Thyroid gland (tissue), 4 donors: ENCODE measurements around the gene CIT. TPM values are rescaled to one million over a fixed set of nuclear protein-coding genes. Genes with fewer than 3 reads are reported as not detected.

Experiments
- DNase-seq, 2 donors: peaks; one replicate each; pipeline ENCODE4 v3.0.0-alpha.2; 2019
- H3K27ac ChIP-seq, 3 donors: fragments of 200-600 bp; sonication (generic); 1 replicate in 2 of 3; 2 replicates in 1 of 3; pipeline ENCODE4 v1.5.1; 2016 to 2019; ENCODE audit warnings: mild to moderate bottlenecking in 1 of 3, moderate library complexity in 1 of 3
- H3K27me3 ChIP-seq: fragments of 200-600 bp; sonication (generic); one replicate; pipeline ENCODE4 v1.5.1; 2019
- H3K36me3 ChIP-seq, 2 donors: fragments of 200-600 bp; sonication (generic); one replicate each; pipeline ENCODE4 v1.5.1; 2016 to 2019
- H3K4me1 ChIP-seq, 2 donors: fragments of 200-600 bp; sonication (generic); one replicate each; pipeline ENCODE4 v1.5.1; 2017 to 2019
- H3K4me3 ChIP-seq, 3 donors: fragments of 200-600 bp; sonication (generic); replicated peaks in 1 of 3; 1 replicate in 2 of 3; 2 replicates in 1 of 3; pipeline ENCODE4 v1.5.1; 2016; ENCODE audit warnings: mild to moderate bottlenecking in 1 of 3
- H3K9me3 ChIP-seq: fragments of 200-600 bp; sonication (generic); one replicate; pipeline ENCODE4 v1.5.1; 2017
- CTCF ChIP-seq, 6 experiments: fragments of 200-600 bp in 3 of 6; fragments of 450-650 bp in 3 of 6; sonication (generic) in 3 of 6; IDR thresholded peaks; one replicate each; pipeline ENCODE4 v1.5.1; 2016 to 2019; ENCODE audit warnings: antibody characterized with exemption in 6 of 6, mild to moderate bottlenecking in 2 of 6, inconsistent platforms in 1 of 6, moderate library complexity in 1 of 6
- POLR2A ChIP-seq, 2 donors: fragments of 450-650 bp; IDR thresholded peaks; one replicate each; pipeline ENCODE4 v1.6.1; 2017; ENCODE audit warnings: antibody characterized with exemption in 2 of 2, mild to moderate bottlenecking in 2 of 2, moderate library complexity in 1 of 2
- WGBS, 2 donors: methylation state at CpG; one replicate each; pipeline ENCODE4 v1.1.5; 2017; 5-methylcytosine and 5-hydroxymethylcytosine counted together
- intact Hi-C: fragments of 100-400 bp; cut with DNase I; formaldehyde crosslinking; loops from one replicate; pipeline ENCODE4 v1.15.1; 2023
- total RNA-seq, 4 donors: library from RNA; depleted of rRNA; stranded (reverse); fragments of >200 nt; gene quantifications; one replicate each; pipeline ENCODE4 v1.2.3, GENCODE V29; 2016

The CIT gene
- total RNA-seq, 4 donors from 2014 or later, result 1.8 to 9.1 (median 6.4) TPM

GRCh38 chr12:119857041-119857591 is 20.0 kb downstream of the CIT start:
- Histone ChIP-seq H3K27me3 (no peaks in the 10 kb centered on the region), H3K9me3 (no peaks in the 10 kb centered on the region), H3K36me3 (no peaks in the 10 kb centered on the region), H3K27ac (no peak overlapping the region), H3K4me1 (no peaks in the 10 kb centered on the region), H3K4me3 (no peak overlapping the region)
- intact Hi-C loops, result no loop called here
- TF ChIP-seq POLR2A (IDR thresholded peaks at IDR 0.05), result no peak
- no peak for TF ChIP-seq CTCF (IDR thresholded peaks at IDR 0.05)
- WGBS, 2 donors, result 92 to 93% methylated on average over 8 of the region's 8 CpGs
- no peak for DNase-seq

GRCh38 chr12:119850330-119850729 is 26.8 kb downstream of the CIT start:
- 88 to 93% methylated on average over 1 of the region's 1 CpG for whole genome bisulfite sequencing, 2 donors

GRCh38 chr12:119843100-119843499 is 34.0 kb downstream of the CIT start:
- H3K9me3 ChIP-seq, result no peaks in the 10 kb centered on the region
- H3K27ac ChIP-seq, result no peak overlapping the region
- intact Hi-C loops, result no loop called here
- H3K27me3 ChIP-seq, result no peaks in the 10 kb centered on the region
- TF ChIP-seq CTCF (IDR thresholded peaks at IDR 0.05), result no peak
- no peak for TF ChIP-seq POLR2A (IDR thresholded peaks at IDR 0.05)
- peak; percentile 61 to 65 for DNase-seq
- H3K4me3 ChIP-seq, result no peak overlapping the region
- WGBS, 2 donors, result 24 to 27% methylated on average over 2 of the region's 2 CpGs
- no peaks in the 10 kb centered on the region for H3K36me3 ChIP-seq
- no peaks in the 10 kb centered on the region for H3K4me1 ChIP-seq

More at GRCh38 chr12:119850330-119850729, 26.8 kb downstream of the CIT start:
- no peaks in the 10 kb centered on the region for H3K4me1 ChIP-seq
- intact Hi-C loops, result no loop called here
- H3K36me3 ChIP-seq, result no peaks in the 10 kb centered on the region
- no peak overlapping the region for H3K4me3 ChIP-seq
- no peak for DNase-seq
- no peaks in the 10 kb centered on the region for H3K27me3 ChIP-seq
- H3K9me3 ChIP-seq, result no peaks in the 10 kb centered on the region
- no peak overlapping the region for H3K27ac ChIP-seq
- TF ChIP-seq POLR2A (IDR thresholded peaks at IDR 0.05) (no peak), CTCF (IDR thresholded peaks at IDR 0.05) (no peak)

- intact Hi-C loops, result no loop called here
- no peaks in the 10 kb centered on the region for H3K27me3 ChIP-seq
- WGBS, 2 donors, result 93 to 98% methylated on average over 1 of the region's 1 CpG
- H3K4me1 ChIP-seq, result no peaks in the 10 kb centered on the region
- no peaks in the 10 kb centered on the region for H3K36me3 ChIP-seq
- no peak overlapping the region for H3K27ac ChIP-seq
- H3K4me3 ChIP-seq, result no peak overlapping the region
- no peak for TF ChIP-seq CTCF (IDR thresholded peaks at IDR 0.05)
- no peak for TF ChIP-seq POLR2A (IDR thresholded peaks at IDR 0.05)
- H3K9me3 ChIP-seq, result no peaks in the 10 kb centered on the region
- DNase-seq, result no peak
Observed at GRCh38 chr12:119842380-119842779, 34.7 kb downstream of the CIT start.

GRCh38 chr12:119841433-119842210 is 35.5 kb downstream of the CIT start:
- no peaks in the 10 kb centered on the region for H3K36me3 ChIP-seq
- no peaks in the 10 kb centered on the region for H3K4me1 ChIP-seq
- no peak for DNase-seq
- no peak overlapping the region for H3K27ac ChIP-seq
- H3K4me3 ChIP-seq, result no peak overlapping the region
- 92 to 95% methylated on average over 8 of the region's 8 CpGs for WGBS, 2 donors
- no peaks in the 10 kb centered on the region for H3K9me3 ChIP-seq
- no peaks in the 10 kb centered on the region for H3K27me3 ChIP-seq
- TF ChIP-seq CTCF (IDR thresholded peaks at IDR 0.05) (no peak), POLR2A (IDR thresholded peaks at IDR 0.05) (no peak)
- intact Hi-C loops, result no loop called here
